Keratinocyte (primary cell): ENCODE measurements around the gene SLC25A2. TPM values are rescaled to one million over a fixed set of nuclear protein-coding genes. Genes with fewer than 3 reads are reported as not detected.

ENCODE experiments used
- DNase-seq: peaks from one replicate; pipeline ENCODE4 v3.0.0-alpha.2; 2011; ENCODE audit warnings: low read depth, missing footprints, low spot score
- FAIRE-seq: peaks from 2 replicates; lab custom pipeline; 2011; peaks lifted over from hg19 to GRCh38; lab: Jason Lieb, UNC
- H2AFZ ChIP-seq: 2 replicates; pipeline ENCODE4 v1.6.0; 2012; ENCODE audit warnings: low read length, control low read depth, inconsistent platforms; ENCODE audit not compliant: control insufficient read depth
- H3K27ac ChIP-seq: 2 replicates; pipeline ENCODE4 v1.5.1; 2011; ENCODE audit warnings: low read length; ENCODE audit not compliant: control insufficient read depth, insufficient read depth
- H3K27me3 ChIP-seq: 3 replicates; pipeline ENCODE4 v1.6.0; 2011; ENCODE audit warnings: low read length; ENCODE audit not compliant: control insufficient read depth, insufficient read depth; ENCODE audit errors: extremely low read depth
- H3K36me3 ChIP-seq, 2 experiments: 2 replicates in 1 of 2; 3 replicates in 1 of 2; pipeline ENCODE4 v1.5.1; 2011; ENCODE audit warnings: low read length in 2 of 2, mild to moderate bottlenecking in 1 of 2; ENCODE audit not compliant: control insufficient read depth in 2 of 2, insufficient read depth in 2 of 2; ENCODE audit errors: extremely low read depth in 1 of 2
- H3K4me1 ChIP-seq: 3 replicates; pipeline ENCODE4 v1.5.1; 2011; ENCODE audit warnings: low read length; ENCODE audit not compliant: control insufficient read depth, insufficient read depth; ENCODE audit errors: extremely low read depth
- H3K4me2 ChIP-seq: 3 replicates; pipeline ENCODE4 v1.6.0; 2011; ENCODE audit warnings: low read depth, low read length; ENCODE audit not compliant: control insufficient read depth, insufficient read depth; ENCODE audit errors: extremely low read depth
- H3K4me3 ChIP-seq, 3 experiments: fragments of 200-600 bp in 1 of 3; sonication (generic) in 1 of 3; 2 replicates in 2 of 3; 3 replicates in 1 of 3; pipeline ENCODE4 v1.5.1; 2011 to 2016; ENCODE audit warnings: low read length in 3 of 3, mild to moderate bottlenecking in 3 of 3, control low read depth in 2 of 3, inconsistent platforms in 1 of 3, low read depth in 1 of 3, mixed read lengths in 1 of 3, mixed run types in 1 of 3, moderate library complexity in 1 of 3; ENCODE audit not compliant: control insufficient read depth in 2 of 3, insufficient read depth in 2 of 3; ENCODE audit errors: extremely low read depth in 1 of 3
- H3K79me2 ChIP-seq: 2 replicates; pipeline ENCODE4 v1.6.0; 2012; ENCODE audit warnings: low read length; ENCODE audit not compliant: control insufficient read depth, insufficient read depth
- H3K9ac ChIP-seq: 3 replicates; pipeline ENCODE4 v1.6.0; 2011; ENCODE audit warnings: low read length; ENCODE audit not compliant: control insufficient read depth, insufficient read depth; ENCODE audit errors: extremely low read depth
- H3K9me1 ChIP-seq: 3 replicates; pipeline ENCODE4 v1.6.0; 2011; ENCODE audit warnings: low read length; ENCODE audit not compliant: control insufficient read depth, insufficient read depth; ENCODE audit errors: extremely low read depth
- H3K9me3 ChIP-seq: 2 replicates; pipeline ENCODE4 v1.5.1; 2012; ENCODE audit warnings: low read depth, low read length; ENCODE audit not compliant: control insufficient read depth
- H4K20me1 ChIP-seq: 3 replicates; pipeline ENCODE4 v1.6.0; 2011; ENCODE audit warnings: low read length; ENCODE audit not compliant: control insufficient read depth, insufficient read depth; ENCODE audit errors: extremely low read depth
- CTCF ChIP-seq, 3 experiments: IDR thresholded peaks in 1 of 3; conservative IDR thresholded peaks in 1 of 3; optimal IDR thresholded peaks in 1 of 3; 2 replicates in 2 of 3; 3 replicates in 1 of 3; pipeline versions ENCODE3 to v1.5.1; 2011; ENCODE audit warnings: low read length in 3 of 3, mild to moderate bottlenecking in 3 of 3, moderate library complexity in 2 of 3, control low read depth in 1 of 3, inconsistent platforms in 1 of 3; ENCODE audit not compliant: insufficient read depth in 2 of 3; ENCODE audit errors: extremely low read depth in 1 of 3
- EZH2 ChIP-seq: IDR thresholded peaks from one replicate; pipeline ENCODE4 v1.6.1; 2012; ENCODE audit warnings: inconsistent platforms, mild to moderate bottlenecking, low read length, moderate library complexity
- dilution Hi-C: fragments of 300-500 bp; cut with MboI; formaldehyde crosslinking; loops from one replicate; pipeline ENCODE4 v1.7.0; 2020; ENCODE audit warnings: low sequenced_read_pairs; ENCODE audit not compliant: extremely low pct_ligation_motif_present
- polyA minus RNA-seq, 3 experiments: library from RNA; depleted of rRNA, polyadenylated mRNA; stranded (reverse); fragments of >200 nt; gene quantifications; 1 replicate in 1 of 3; 2 replicates in 1 of 3; 3 replicates in 1 of 3; pipeline ENCODE4 v1.2.3, GENCODE V29; 2011
- polyA plus RNA-seq, 5 experiments: library from polyadenylated mRNA; depleted of rRNA in 3 of 5; stranded (reverse) in 3 of 5; stranded (forward) in 1 of 5; unstranded in 1 of 5; fragments of >200 nt; gene quantifications; 1 replicate in 1 of 5; 2 replicates in 3 of 5; 3 replicates in 1 of 5; pipeline versions ENCODE4 v1.2.1 to v1.2.3, GENCODE V29; 2011 to 2012; ENCODE audit warnings: missing spikeins in 2 of 5, low read depth in 1 of 5, low replicate concordance in 1 of 5

Gene SLC25A2
- polyA plus RNA-seq: not detected in 3 replicates
- not detected for polyA plus RNA-seq (2011; ENCODE audit: low read depth)
- not detected in 2 replicates for polyA plus RNA-seq (2011; cell fraction: cytosol; rRNA removed)
- not detected in 2 replicates for polyA plus RNA-seq (2011; cell fraction: nucleus; rRNA removed)
- not detected in 2 replicates for polyA plus RNA-seq (2012; ENCODE audit: low replicate concordance)
- polyA minus RNA-seq: not detected in 3 replicates
- not detected for polyA minus RNA-seq (2011; cell fraction: cytosol; rRNA and poly(A)+ RNA removed)
- polyA minus RNA-seq (2011; cell fraction: nucleus; rRNA and poly(A)+ RNA removed): not detected in 2 replicates

- Histone ChIP-seq H3K27me3 (no peaks in the 10 kb centered on the region), H3K4me2 (no peak within 1 kb of the TSS), H2AFZ (no peak within 1 kb of the TSS), H4K20me1 (no peaks in the 10 kb centered on the region), H3K4me1 (no peaks in the 10 kb centered on the region), H3K79me2 (no peaks in the 10 kb centered on the region), H3K27ac (no peak within 1 kb of the TSS), H3K36me3 (no peaks in the 10 kb centered on the region), H3K9ac (no peak within 1 kb of the TSS), H3K9me1 (no peaks in the 10 kb centered on the region), H3K9me3 (peaks cover 12% of the 10 kb centered on the region), H3K4me3 (no peak within 1 kb of the TSS)
- dilution Hi-C loops: no loop called here
- no peak for DNase-seq
- no peak for FAIRE-seq
- TF ChIP-seq CTCF (optimal IDR thresholded peaks at IDR 0.05 in 1 of 3, IDR thresholded peaks at IDR 0.05 in 1 of 3, conservative IDR thresholded peaks at IDR 0.05 in 1 of 3; ENCODE audit: extremely low read depth in 1 of 3, insufficient read depth in 2 of 3, low read length in 3 of 3) (no peak), EZH2 (no peak)
Observed at GRCh38 chr5:141303756-141304155, at the start of gene SLC25A2. SLC25A2 (minus strand) TSS chr5:141304049; CDS start chr5:141303865, 184 bp downstream.

- H3K79me2 ChIP-seq: no peaks in the 10 kb centered on the region
- FAIRE-seq (no peak), DNase-seq (no peak)
- H3K9me3 ChIP-seq: peaks cover 3% of the 10 kb centered on the region
- H3K27me3 ChIP-seq: no peaks in the 10 kb centered on the region
- no peaks in the 10 kb centered on the region for H3K9me1 ChIP-seq
- no peak overlapping the region for H3K4me2 ChIP-seq
- H2AFZ ChIP-seq: no peak overlapping the region
- H3K9ac ChIP-seq: no peak overlapping the region
- H3K4me1 ChIP-seq: no peaks in the 10 kb centered on the region
- H3K36me3 ChIP-seq: no peaks in the 10 kb centered on the region
- H4K20me1 ChIP-seq: no peaks in the 10 kb centered on the region
- TF ChIP-seq EZH2 (no peak), CTCF (optimal IDR thresholded peaks at IDR 0.05 in 1 of 3, IDR thresholded peaks at IDR 0.05 in 1 of 3, conservative IDR thresholded peaks at IDR 0.05 in 1 of 3; ENCODE audit: extremely low read depth in 1 of 3, insufficient read depth in 2 of 3, low read length in 3 of 3) (no peak)
- no peak overlapping the region for H3K4me3 ChIP-seq
- H3K27ac ChIP-seq: no peak overlapping the region
- dilution Hi-C loops: no loop called here
Observed at GRCh38 chr5:141351591-141351990, 47.7 kb upstream of the SLC25A2 start.
